Smooth muscle cell (in vitro differentiated cells): ENCODE measurements around the gene ELOVL5. TPM values are rescaled to one million over a fixed set of nuclear protein-coding genes. Genes with fewer than 3 reads are reported as not detected.

Experiments
- DNase-seq: peaks from one replicate; lab custom pipeline; 2025; ENCODE audit not compliant: unreplicated experiment; lab: John Stamatoyannopoulos, UW
- H2AFZ ChIP-seq: fragments of 200-600 bp; sonication (generic); 2 replicates; pipeline ENCODE4 v1.6.0; 2016; ENCODE audit warnings: antibody characterized with exemption, low read depth, mild to moderate bottlenecking
- H3F3A ChIP-seq: fragments of 200-600 bp; sonication (generic); 2 replicates; pipeline ENCODE4 v1.6.0; 2017; ENCODE audit warnings: antibody characterized with exemption, low read depth
- H3K27ac ChIP-seq: fragments of 200-600 bp; sonication (generic); 2 replicates; pipeline ENCODE4 v1.5.1; 2016; ENCODE audit warnings: low read depth, mild to moderate bottlenecking
- H3K27me3 ChIP-seq: fragments of 200-600 bp; sonication (generic); 2 replicates; pipeline ENCODE4 v1.6.1; 2016; ENCODE audit warnings: low read depth, mild to moderate bottlenecking
- H3K36me3 ChIP-seq: fragments of 200-600 bp; sonication (generic); 2 replicates; pipeline ENCODE4 v1.5.1; 2016; ENCODE audit warnings: low read depth
- H3K4me1 ChIP-seq: fragments of 200-600 bp; sonication (generic); 2 replicates; pipeline ENCODE4 v1.5.1; 2016; ENCODE audit warnings: low read depth
- H3K4me2 ChIP-seq: fragments of 200-600 bp; sonication (generic); 2 replicates; pipeline ENCODE4 v1.6.0; 2016; ENCODE audit warnings: mild to moderate bottlenecking
- H3K4me3 ChIP-seq: fragments of 200-600 bp; sonication (generic); 2 replicates; pipeline ENCODE4 v1.5.1; 2016; ENCODE audit warnings: mild to moderate bottlenecking
- H3K79me2 ChIP-seq: fragments of 200-600 bp; sonication (generic); 2 replicates; pipeline ENCODE4 v1.6.0; 2016; ENCODE audit warnings: low read depth, mild to moderate bottlenecking
- H3K9ac ChIP-seq: fragments of 200-600 bp; sonication (generic); 2 replicates; pipeline ENCODE4 v1.6.0; 2016; ENCODE audit warnings: low read depth
- H3K9me3 ChIP-seq: fragments of 200-600 bp; sonication (generic); replicated peaks from 2 replicates; pipeline ENCODE4 v1.5.1; 2016; ENCODE audit warnings: low read depth
- H4K20me1 ChIP-seq: fragments of 200-600 bp; sonication (generic); 2 replicates; pipeline ENCODE4 v1.6.0; 2016; ENCODE audit warnings: low read depth
- CTCF ChIP-seq: fragments of 200-600 bp; sonication (generic); IDR thresholded peaks from 2 replicates; pipeline ENCODE4 v1.5.1; 2017; ENCODE audit warnings: borderline replicate concordance, mild to moderate bottlenecking, antibody characterized with exemption; ENCODE audit not compliant: insufficient read depth, poor library complexity, severe bottlenecking
- WGBS: methylation state at CpG from one replicate; pipeline ENCODE4 v1.1.7; 2016; ENCODE audit warnings: low lambda C conversion rate; 5-methylcytosine and 5-hydroxymethylcytosine counted together
- polyA plus RNA-seq: library from polyadenylated mRNA; unstranded; fragments of >200 nt; fragmentation: Nextera tagmentation; extraction: Ambion mirVana; gene quantifications from 2 replicates; pipeline ENCODE4 v1.2.1, GENCODE V29; 2016
- total RNA-seq: library from RNA; depleted of rRNA; stranded (reverse); fragments of >200 nt; gene quantifications from 2 replicates; pipeline ENCODE4 v1.2.3, GENCODE V29; 2014

ELOVL5 gene
- total and polyA plus RNA-seq, 2 experiments from 2014 or later, result 71.9 to 79.2 TPM

GRCh38 chr6:53273370-53273769 lies 75.4 kb downstream of the ELOVL5 start:
- TF ChIP-seq CTCF, result no peak
- Histone ChIP-seq H3K36me3 (peaks cover 8% of the 10 kb centered on the region), H3F3A (no peaks in the 10 kb centered on the region), H3K4me1 (no peaks in the 10 kb centered on the region), H3K27me3 (no peaks in the 10 kb centered on the region), H3K9me3 (no peaks in the 10 kb centered on the region), H3K4me3 (no peak overlapping the region), H3K79me2 (no peaks in the 10 kb centered on the region), H3K4me2 (no peak overlapping the region), H3K9ac (no peak overlapping the region), H2AFZ (no peak overlapping the region), H4K20me1 (peaks cover 6% of the 10 kb centered on the region), H3K27ac (no peak overlapping the region)
- no peak for DNase-seq
- 92% methylated on average over 4 of the region's 4 CpGs for WGBS

GRCh38 chr6:53269827-53270226 lies 78.9 kb downstream of the ELOVL5 start:
- H2AFZ ChIP-seq, result no peak overlapping the region
- H3K9ac ChIP-seq, result no peak overlapping the region
- H3K27me3 ChIP-seq, result no peaks in the 10 kb centered on the region
- no peak for DNase-seq
- no peak overlapping the region for H3K27ac ChIP-seq
- H4K20me1 ChIP-seq, result no peaks in the 10 kb centered on the region
- no peak overlapping the region for H3K4me2 ChIP-seq
- TF ChIP-seq CTCF, result no peak
- H3K4me3 ChIP-seq, result no peak overlapping the region
- no peaks in the 10 kb centered on the region for H3K9me3 ChIP-seq
- 93% methylated on average over 5 of the region's 5 CpGs for WGBS
- H3K79me2 ChIP-seq, result no peaks in the 10 kb centered on the region
- no peaks in the 10 kb centered on the region for H3K4me1 ChIP-seq
- H3F3A ChIP-seq, result no peaks in the 10 kb centered on the region
- peaks cover 21% of the 10 kb centered on the region for H3K36me3 ChIP-seq

GRCh38 chr6:53268858-53269608 lies 79.7 kb downstream of the ELOVL5 start:
- Histone ChIP-seq H3K27ac (no peak overlapping the region), H4K20me1 (no peaks in the 10 kb centered on the region), H2AFZ (no peak overlapping the region), H3K9me3 (no peaks in the 10 kb centered on the region), H3F3A (no peaks in the 10 kb centered on the region), H3K27me3 (no peaks in the 10 kb centered on the region), H3K36me3 (peaks cover 18% of the 10 kb centered on the region), H3K4me2 (no peak overlapping the region), H3K79me2 (no peaks in the 10 kb centered on the region), H3K9ac (no peak overlapping the region), H3K4me1 (no peaks in the 10 kb centered on the region), H3K4me3 (no peak overlapping the region)
- no peak for TF ChIP-seq CTCF
- no peak for DNase-seq
- 97% methylated on average over 6 of the region's 6 CpGs for WGBS
